Measurements from ENCODE around the gene LRRC8D.

The LRRC8D gene

DNA sequence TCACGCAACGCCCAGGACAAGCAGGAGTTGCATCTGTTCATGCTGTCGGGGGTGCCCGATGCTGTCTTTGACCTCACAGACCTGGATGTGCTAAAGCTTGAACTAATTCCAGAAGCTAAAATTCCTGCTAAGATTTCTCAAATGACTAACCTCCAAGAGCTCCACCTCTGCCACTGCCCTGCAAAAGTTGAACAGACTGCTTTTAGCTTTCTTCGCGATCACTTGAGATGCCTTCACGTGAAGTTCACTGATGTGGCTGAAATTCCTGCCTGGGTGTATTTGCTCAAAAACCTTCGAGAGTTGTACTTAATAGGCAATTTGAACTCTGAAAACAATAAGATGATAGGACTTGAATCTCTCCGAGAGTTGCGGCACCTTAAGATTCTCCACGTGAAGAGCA lies 113.6 kb downstream of the LRRC8D start:
- FAIRE-seq (no peak), DNase-seq (ENCODE audit: low spot score) (no peak)

DNA sequence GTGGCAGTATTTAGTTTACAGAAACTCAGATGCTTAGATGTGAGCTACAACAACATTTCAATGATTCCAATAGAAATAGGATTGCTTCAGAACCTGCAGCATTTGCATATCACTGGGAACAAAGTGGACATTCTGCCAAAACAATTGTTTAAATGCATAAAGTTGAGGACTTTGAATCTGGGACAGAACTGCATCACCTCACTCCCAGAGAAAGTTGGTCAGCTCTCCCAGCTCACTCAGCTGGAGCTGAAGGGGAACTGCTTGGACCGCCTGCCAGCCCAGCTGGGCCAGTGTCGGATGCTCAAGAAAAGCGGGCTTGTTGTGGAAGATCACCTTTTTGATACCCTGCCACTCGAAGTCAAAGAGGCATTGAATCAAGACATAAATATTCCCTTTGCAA lies 114.4 kb downstream of the LRRC8D start:
- DNase-seq (ENCODE audit: low spot score) (no peak), FAIRE-seq (no peak)

DNA sequence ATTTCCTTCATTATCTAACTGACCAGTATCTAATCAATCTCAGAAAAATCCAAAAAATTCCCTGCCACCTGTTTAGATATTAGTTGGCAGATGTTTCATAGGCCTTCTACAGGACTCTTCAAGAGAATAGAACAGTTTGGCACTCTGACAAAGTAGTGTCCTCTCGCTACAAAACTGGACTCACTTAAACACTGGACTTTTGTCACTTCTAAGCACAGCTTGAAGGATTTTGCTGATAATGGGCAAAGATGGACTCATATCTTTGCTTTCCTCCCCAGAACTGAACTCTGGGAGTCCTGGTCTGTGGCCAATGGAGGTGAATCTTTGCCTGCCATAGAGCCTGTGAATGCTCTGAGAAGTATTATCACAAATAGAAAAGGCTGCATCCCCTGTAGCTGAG lies 115.9 kb downstream of the LRRC8D start:
- FAIRE-seq = no peak

DNA sequence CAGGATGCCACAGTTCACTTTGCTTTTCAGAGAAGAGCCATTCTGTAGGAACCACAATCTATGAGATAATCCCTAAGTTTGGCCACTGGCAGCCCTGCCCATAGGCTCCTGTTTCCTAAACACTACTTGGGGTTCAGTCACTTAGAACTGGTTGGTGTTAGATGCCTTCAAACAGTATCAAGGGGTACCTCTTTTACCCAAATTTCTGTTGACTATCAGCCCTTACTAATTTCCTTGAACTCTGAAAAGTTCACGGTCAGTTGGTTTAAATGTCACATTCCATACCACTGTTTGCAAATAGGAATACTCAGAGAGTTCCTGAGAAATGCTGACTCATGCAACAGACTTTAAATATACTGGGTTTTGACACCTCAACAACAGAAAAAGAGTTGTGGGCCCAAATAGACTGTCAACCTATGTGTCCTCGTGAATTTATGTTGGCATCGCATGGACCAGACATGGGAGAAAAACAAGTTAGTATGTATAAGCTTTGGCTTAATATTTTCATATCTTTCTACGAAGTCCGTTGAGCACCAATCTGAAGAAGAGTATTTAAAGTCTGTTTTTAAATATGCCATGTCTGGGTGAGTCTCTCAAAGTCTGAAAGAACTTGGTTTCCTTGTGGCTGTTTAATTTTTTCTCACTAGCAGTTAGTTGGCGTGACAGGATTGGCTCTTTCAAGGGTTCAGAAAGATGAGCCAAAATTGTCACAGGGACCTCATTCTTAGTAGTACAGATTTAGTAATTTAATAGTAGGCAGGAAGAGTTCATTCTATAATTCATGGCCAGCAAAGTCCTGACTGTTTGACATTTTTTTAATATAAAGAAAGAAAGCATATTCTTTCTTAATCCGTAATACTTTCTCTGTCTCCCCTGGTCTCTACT lies 117.6 kb downstream of the LRRC8D start:
- peak; percentile 73 for FAIRE-seq
- peak; percentile 62 for DNase-seq (ENCODE audit: low spot score)

More for the DNA sequence above, 115.9 kb downstream of the LRRC8D start:
- no peak for DNase-seq (ENCODE audit: low spot score)

- DNase-seq (ENCODE audit: low spot score) (no peak), FAIRE-seq (no peak)
Measured at GRCh38 chr1:89939059-89939570, 118.3 kb downstream of the LRRC8D start.

DNA sequence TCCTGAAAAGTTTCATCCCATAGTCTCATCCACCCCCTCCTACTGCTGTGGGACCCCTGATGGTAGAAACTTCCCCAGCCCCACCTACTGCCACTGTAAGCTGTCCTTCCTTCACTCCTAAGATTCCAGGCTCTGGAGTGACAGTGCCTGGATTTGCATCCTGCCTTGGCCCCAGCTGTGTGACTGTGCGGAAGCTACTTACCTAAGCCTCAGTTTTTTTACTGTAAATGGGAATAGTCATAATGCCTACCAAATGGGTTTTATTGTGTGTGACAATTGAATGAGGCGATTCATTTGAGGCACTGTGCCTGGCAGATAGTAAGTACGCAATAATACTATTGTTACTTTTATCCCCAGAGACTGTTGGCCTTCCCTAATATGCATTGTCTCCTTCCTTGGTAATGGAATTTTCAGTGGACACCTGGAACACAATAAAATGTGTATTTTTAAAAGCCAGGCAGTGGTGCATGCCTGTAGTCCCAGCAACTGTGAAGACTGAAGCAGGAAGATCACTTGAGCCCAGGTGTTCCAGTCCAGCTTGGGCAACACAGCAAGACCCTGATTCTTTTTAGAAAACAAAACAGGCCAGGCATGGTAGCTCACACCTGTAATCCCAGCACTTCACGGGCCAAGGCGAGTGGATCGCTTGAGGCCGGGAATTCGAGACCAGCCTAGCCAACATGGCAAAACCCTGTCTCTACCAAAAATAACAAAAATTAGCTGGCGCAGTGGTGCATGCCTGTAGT lies 119.0 kb downstream of the LRRC8D start:
- no peak for DNase-seq (ENCODE audit: low spot score)
- no peak for FAIRE-seq

DNA sequence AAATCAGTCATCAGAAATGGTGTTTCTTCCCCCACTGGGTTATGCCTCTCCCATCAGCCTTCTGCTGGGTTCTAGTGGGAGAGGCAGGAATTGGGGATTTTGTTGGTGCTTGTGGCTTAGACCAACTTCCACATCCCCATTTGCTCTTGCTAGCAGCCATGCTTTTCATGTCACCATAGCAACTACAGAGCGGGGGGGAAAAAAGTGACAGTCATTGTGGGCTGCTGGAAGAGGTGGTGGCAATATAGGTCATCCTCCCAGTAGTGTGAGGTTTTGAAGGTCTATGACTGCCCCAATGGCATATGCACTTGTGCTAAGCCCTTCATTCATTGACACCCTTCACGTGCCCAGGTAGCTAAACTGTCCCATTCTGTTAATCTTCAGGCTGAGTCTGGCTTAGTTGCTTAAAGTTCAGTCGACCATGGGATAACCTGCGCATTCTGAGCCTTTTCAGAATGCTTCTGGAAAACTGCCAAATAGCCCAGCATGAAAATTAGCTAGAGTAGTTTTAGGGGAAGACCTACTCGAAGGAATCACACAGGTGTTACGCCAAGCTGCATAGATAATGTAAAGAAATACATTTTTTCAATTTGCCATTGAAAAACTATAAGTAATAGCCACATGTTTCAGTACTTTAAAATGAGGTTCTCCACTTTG lies 120.4 kb downstream of the LRRC8D start:
- DNase-seq (ENCODE audit: low spot score) = no peak

DNA sequence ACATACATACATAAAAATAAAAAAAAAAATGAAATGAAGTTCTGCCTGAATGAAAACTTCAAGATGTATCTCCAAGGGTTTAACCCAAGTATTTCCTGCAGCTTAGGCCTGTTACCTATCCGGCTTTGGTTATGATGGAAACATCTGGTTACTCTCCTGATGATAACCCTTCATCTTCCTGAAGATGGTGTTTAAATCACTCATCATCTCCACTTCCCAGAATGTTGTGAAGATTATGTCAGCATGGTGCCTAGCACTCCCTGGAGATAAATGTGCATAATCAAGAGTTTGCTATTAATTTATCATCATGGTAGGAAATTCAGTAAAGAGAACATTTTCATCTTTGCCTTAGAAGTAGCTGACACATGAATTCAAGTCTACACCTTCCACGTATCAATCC lies 121.2 kb downstream of the LRRC8D start:
- FAIRE-seq (no peak), DNase-seq (ENCODE audit: low spot score) (no peak)

More for the DNA sequence above, 120.4 kb downstream of the LRRC8D start:
- no peak for FAIRE-seq

DNA sequence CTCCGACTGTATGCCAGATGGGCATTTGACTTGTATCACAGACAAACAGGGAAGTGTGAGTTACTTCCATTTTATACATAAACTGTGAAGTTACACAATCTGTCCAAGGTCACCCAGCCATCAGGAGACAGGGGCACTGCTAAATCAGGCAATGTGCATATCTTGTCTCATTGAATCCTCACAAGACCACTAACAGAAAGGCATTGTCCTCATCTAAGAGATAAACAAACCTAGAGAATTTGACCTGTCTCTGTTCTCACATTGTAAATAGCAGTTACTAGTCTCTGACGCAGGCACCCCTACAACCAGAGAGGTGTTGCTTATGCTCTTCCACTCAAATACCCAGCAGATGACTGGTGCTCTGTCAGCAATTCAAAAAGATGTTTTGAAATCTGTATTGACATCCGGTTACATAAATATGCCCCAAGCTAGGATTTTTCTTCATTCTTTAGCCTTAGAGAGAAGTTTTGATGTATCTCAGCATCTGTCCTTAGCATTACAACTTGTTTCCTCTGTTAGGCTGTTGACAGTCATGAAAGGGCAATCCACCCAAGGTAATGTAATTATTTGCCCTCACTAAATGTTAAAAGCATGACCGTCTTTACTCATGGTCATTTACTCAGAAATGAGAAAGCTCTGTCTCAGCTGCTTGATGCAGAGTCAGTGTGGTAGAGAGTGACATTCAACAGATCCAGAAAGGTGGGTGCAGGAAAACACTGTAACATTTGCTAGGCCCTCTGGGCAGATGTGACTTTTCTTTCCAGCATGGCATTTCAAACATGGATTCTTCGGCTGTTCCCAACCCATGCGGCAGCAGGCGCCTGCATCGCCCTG lies 122.2 kb downstream of the LRRC8D start:
- DNase-seq (ENCODE audit: low spot score) (no peak), FAIRE-seq (no peak)

GRCh38 chr1:89943846-89944781 lies 123.3 kb downstream of the LRRC8D start:
- DNase-seq (ENCODE audit: low spot score) (no peak), FAIRE-seq (no peak)

DNA sequence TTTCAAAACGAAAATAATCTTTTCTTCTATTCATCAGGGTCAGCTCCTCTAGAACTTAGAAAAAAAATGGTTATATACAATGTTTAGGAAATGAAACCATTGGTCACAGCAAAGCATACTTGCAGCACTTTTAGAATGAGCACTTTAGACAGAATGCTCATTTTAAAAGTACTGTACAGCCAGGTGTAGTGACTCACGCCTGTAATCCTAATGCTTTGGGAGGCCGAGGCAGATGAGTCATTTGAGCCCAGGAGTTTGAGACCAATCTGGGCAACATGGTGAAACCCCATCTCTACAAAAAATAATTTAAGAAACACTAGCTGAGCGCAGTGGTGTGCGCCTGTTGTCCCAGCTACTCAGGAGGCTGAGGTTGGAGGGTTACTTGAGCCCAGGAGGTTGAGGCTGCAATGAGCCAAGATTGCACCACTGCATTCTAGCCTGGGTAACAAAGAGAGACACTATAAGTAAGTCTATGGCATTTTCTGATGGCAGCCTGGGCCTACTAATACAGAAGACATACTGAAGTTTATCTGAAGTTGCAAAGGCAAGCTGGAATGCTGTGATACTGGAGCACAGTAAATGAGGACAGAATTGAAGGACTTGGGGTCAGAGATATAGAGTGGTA lies 125.1 kb downstream of the LRRC8D start:
- DNase-seq (ENCODE audit: low spot score) (peak; percentile 64), FAIRE-seq (peak; percentile 81)

DNA sequence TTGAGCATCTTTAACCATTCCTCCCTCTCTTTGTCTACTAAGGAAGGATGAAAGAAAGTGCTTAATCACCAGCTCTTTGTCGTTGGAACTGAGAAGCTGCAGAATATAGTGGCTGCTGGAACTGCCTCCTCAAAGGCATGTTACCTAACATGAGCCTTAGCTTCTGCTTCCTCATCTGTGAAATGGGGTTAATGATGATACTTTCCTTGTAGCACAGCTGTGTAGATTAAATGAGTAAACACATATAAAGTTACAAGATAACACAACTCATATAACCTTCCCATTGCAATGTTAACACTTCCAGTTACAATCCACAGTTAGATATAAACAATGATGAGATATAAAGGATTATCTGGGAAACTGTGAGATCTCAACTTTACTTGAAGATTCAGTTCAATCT lies 125.7 kb downstream of the LRRC8D start:
- FAIRE-seq = no peak
- no peak for DNase-seq (ENCODE audit: low spot score)

DNA sequence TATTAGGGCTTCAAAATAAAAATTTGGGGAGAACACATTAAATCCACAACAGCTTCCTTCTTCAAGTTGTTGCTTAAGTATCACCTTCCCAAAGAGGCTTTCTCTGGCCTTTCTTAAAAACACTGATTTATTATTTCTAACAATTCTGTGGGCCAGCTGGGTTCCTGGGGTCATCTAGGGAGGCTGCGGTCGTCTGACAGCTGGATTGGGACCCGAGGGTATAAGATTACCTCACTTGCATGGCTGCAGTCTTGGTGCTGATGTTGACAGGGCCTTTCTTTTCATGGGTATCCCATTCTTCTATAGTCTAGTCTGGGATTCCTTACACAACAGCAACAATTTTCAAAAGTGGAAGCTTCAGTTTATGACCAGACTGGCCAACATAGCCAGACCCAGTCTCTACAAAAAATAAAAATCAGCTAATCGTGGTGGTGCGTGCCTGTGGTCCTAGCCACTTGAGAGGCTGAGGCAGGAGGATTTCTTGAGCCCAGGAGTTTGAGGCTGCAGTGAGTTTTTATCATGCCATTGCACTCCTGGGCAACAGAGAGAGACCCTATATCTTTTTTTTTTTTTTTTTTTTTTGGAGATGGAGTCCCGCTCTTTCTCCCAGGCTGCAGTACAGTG lies 128.0 kb downstream of the LRRC8D start:
- no peak for DNase-seq (ENCODE audit: low spot score)
- no peak for FAIRE-seq

DNA sequence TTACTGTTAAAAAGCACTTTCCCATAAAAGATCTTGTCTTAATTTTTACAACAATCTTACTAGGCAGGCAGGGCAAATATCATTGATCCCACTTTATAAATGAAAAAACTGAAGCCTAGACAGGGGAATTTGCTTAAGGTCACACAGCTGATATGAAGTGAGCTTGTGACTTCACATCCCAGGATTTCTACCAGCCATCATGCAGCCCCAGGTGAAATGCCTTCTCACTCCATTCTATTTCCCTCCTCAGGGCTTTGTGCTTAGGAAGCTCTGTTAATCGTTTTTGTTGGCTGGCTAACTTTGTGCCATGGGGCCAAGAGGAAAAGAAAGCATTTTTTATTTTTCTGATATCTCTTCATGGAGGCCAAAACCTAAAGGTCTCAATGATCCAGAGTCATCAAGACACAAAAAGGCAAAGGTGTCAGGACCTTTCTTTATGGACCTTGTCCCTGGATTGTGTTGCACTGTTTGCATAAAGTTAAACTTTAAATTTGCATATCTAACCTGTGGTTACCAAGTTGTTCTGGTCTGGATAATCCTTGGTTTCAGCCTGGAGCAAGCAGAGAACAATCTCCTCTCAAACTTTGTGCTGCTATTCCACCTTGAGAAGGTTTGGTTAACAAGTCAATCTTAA lies 129.3 kb downstream of the LRRC8D start:
- DNase-seq (ENCODE audit: low spot score) = no peak
- peak; percentile 82 for FAIRE-seq

- DNase-seq (ENCODE audit: low spot score) (no peak), FAIRE-seq (no peak)
Measured at GRCh38 chr1:89950703-89951102, 129.9 kb downstream of the LRRC8D start.

- FAIRE-seq (peak; percentile 95), DNase-seq (ENCODE audit: low spot score) (peak; percentile 97)
Measured at GRCh38 chr1:89951766-89952604, 131.2 kb downstream of the LRRC8D start.

DNA sequence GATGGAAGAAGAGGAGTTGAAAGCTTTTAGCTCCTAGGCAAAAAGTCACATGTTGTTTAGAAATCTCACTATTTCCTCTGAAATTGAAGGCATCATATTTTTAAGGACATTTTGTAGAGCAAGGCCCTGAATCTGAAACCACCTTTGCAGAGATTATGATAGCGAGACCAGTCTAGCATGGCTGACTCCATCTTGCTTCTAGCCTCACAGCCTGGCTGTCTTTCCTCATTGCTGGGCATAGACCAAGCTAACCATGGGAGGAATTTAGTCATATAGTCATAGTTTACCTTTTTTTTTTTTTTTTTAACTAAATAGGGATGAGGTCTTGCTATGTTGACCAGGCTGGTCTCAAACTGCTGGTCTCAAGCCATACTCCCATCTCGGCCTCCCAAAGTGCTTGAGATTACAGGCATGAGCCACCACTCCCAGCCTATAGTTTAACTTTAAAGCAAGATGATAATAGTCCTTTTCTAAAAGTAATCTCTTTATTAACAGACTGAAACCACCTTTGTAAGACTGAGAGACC lies 131.8 kb downstream of the LRRC8D start:
- FAIRE-seq (no peak), DNase-seq (ENCODE audit: low spot score) (no peak)

Data from RCC 7860 (cell line).